ENCODE data around the gene ALX3.

The ALX3 gene

GRCh38 chr1:110070671-110071242, at the start of gene ALX3:
Gene ALX3 (minus strand): TSS chr1:110070672. CDS start chr1:110070612, 60 bp downstream.
- DNase-seq (ENCODE audit: low read depth in 1 of 2, low spot score in 1 of 2): no peak

- DNase-seq (ENCODE audit: low read depth in 1 of 2, low spot score in 1 of 2): no peak
Observed at GRCh38 chr1:110119843-110120242, 49.4 kb upstream of the ALX3 start.

- peak in 1 of 2 donors; percentile 20 for DNase-seq (ENCODE audit: low read depth in 1 of 2, low spot score in 1 of 2)
Observed at GRCh38 chr1:110118636-110119396, 48.3 kb upstream of the ALX3 start.

- DNase-seq (ENCODE audit: low read depth in 1 of 2, low spot score in 1 of 2): no peak
Observed at GRCh38 chr1:110114784-110115183, 44.3 kb upstream of the ALX3 start.

GRCh38 chr1:110114173-110114572, 43.7 kb upstream of the ALX3 start:
- DNase-seq (ENCODE audit: low read depth in 1 of 2, low spot score in 1 of 2): no peak

- DNase-seq (ENCODE audit: low read depth in 1 of 2, low spot score in 1 of 2): no peak
Observed at GRCh38 chr1:110113551-110113950, 43.1 kb upstream of the ALX3 start.

GRCh38 chr1:110112656-110113055, 42.2 kb upstream of the ALX3 start:
- no peak for DNase-seq (ENCODE audit: low read depth in 1 of 2, low spot score in 1 of 2)

GRCh38 chr1:110112143-110112542, 41.7 kb upstream of the ALX3 start, which contains the start of gene UBL4B:
Gene UBL4B (plus strand): TSS chr1:110112443. CDS start chr1:110112535, 92 bp downstream.
- DNase-seq (ENCODE audit: low read depth in 1 of 2, low spot score in 1 of 2): no peak

GRCh38 chr1:110111081-110111480, 40.6 kb upstream of the ALX3 start:
- no peak for DNase-seq (ENCODE audit: low read depth in 1 of 2, low spot score in 1 of 2)

- no peak for DNase-seq (ENCODE audit: low read depth in 1 of 2, low spot score in 1 of 2)
Observed at GRCh38 chr1:110107867-110108469, 37.5 kb upstream of the ALX3 start.

- peak; percentile 24 to 54 for DNase-seq (ENCODE audit: low read depth in 1 of 2, low spot score in 1 of 2)
Observed at GRCh38 chr1:110106013-110106941, 35.8 kb upstream of the ALX3 start.

- no peak for DNase-seq (ENCODE audit: low read depth in 1 of 2, low spot score in 1 of 2)
Observed at GRCh38 chr1:110102081-110102480, 31.6 kb upstream of the ALX3 start.

- DNase-seq (ENCODE audit: low read depth in 1 of 2, low spot score in 1 of 2): no peak
Observed at GRCh38 chr1:110100335-110100734, 29.9 kb upstream of the ALX3 start.

GRCh38 chr1:110098222-110099026, 28.0 kb upstream of the ALX3 start:
- DNase-seq (ENCODE audit: low read depth in 1 of 2, low spot score in 1 of 2): no peak

GRCh38 chr1:110097507-110098221, 27.2 kb upstream of the ALX3 start:
- no peak for DNase-seq (ENCODE audit: low read depth in 1 of 2, low spot score in 1 of 2)

- DNase-seq (ENCODE audit: low read depth in 1 of 2, low spot score in 1 of 2): no peak
Observed at GRCh38 chr1:110094931-110095654, 24.6 kb upstream of the ALX3 start.

GRCh38 chr1:110092991-110093390, 22.5 kb upstream of the ALX3 start:
- DNase-seq (ENCODE audit: low read depth in 1 of 2, low spot score in 1 of 2): no peak

GRCh38 chr1:110091791-110092190, 21.3 kb upstream of the ALX3 start:
- DNase-seq (ENCODE audit: low read depth in 1 of 2, low spot score in 1 of 2): no peak

GRCh38 chr1:110091381-110091780, 20.9 kb upstream of the ALX3 start:
- DNase-seq (ENCODE audit: low read depth in 1 of 2, low spot score in 1 of 2): no peak

Data from activated CD4-positive, alpha-beta T cell treated with anti-CD3 and anti-CD28 coated beads, Interleukin-2, amount 50 U/mL, for 24 hours (primary cell).